ENCODE measurements around the gene NUP133.

- TF ChIP-seq CTCF (IDR thresholded peaks at IDR 0.05) = no peak
- TF ChIP-seq POLR2A (IDR thresholded peaks at IDR 0.05) = no peak
Measured at GRCh38 chr1:229410692-229411433, 97.3 kb downstream of the NUP133 start.

All from lower leg skin (tissue), 3 donors.